ENCODE results near the gene PROX1.

The PROX1 gene

GRCh38 chr1:214019499-214019898 is 31.7 kb downstream of the PROX1 start:
- no peak overlapping the region for H3K4me3 ChIP-seq (ENCODE audit: low read depth, low read length)
- TF ChIP-seq, protein P1, sequence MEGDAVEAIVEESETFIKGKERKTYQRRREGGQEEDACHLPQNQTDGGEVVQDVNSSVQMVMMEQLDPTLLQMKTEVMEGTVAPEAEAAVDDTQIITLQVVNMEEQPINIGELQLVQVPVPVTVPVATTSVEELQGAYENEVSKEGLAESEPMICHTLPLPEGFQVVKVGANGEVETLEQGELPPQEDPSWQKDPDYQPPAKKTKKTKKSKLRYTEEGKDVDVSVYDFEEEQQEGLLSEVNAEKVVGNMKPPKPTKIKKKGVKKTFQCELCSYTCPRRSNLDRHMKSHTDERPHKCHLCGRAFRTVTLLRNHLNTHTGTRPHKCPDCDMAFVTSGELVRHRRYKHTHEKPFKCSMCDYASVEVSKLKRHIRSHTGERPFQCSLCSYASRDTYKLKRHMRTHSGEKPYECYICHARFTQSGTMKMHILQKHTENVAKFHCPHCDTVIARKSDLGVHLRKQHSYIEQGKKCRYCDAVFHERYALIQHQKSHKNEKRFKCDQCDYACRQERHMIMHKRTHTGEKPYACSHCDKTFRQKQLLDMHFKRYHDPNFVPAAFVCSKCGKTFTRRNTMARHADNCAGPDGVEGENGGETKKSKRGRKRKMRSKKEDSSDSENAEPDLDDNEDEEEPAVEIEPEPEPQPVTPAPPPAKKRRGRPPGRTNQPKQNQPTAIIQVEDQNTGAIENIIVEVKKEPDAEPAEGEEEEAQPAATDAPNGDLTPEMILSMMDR (IDR thresholded peaks at IDR 0.05; ENCODE audit: borderline replicate concordance, insufficient read depth, low read depth, low read length) = no peak

DNA sequence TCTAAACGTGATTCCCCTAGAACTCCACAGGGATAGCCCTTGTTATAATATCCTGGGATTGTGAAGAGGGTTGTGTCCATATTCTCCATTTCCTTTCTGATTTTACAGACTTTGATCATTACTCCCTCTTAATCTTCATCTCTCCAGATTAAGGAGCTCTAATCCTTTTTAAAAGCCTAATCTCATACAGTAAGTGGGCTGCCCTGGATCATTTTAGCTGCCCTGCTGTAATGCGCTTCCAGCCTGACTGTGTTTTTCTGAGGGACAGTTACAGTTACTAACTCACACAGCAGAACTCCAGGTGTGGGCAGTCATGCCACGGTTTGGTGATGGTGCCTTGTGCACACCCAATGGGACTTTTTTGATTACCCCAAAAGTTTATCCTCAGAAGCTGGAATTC is 33.5 kb downstream of the PROX1 start:
- no peak overlapping the region for H3K4me3 ChIP-seq (ENCODE audit: low read depth, low read length)
- TF ChIP-seq, protein P1 (IDR thresholded peaks at IDR 0.05; ENCODE audit: borderline replicate concordance, insufficient read depth, low read depth, low read length) = no peak

DNA sequence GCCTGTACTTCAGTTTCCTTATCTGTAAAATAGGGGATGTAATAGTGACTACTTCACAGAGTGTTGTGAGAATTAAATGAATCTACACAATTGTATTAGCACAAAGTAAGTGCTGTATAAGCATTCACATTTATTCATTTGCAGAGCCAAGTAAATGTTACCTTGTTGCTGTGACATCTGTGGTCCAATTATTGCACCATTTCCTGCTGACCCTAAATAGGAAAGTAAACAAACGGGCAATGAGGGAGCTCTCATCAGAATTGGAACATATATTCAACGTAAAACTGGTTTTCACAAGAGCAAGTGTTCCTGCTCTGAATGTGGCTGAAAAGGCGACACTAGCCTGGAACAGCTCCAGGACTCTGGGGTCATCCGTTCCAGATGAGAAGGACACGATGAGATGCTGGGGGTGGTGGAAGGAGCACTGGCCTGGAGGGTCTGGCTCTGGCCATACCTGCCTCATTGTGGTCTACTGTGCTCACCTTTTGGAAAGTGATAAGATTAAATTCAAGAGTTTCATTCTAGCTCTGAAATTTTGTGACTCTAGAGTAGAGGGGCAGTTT is 34.5 kb downstream of the PROX1 start:
- TF ChIP-seq, protein P1 (IDR thresholded peaks at IDR 0.05; ENCODE audit: borderline replicate concordance, insufficient read depth, low read depth, low read length) = no peak
- no peak overlapping the region for H3K4me3 ChIP-seq (ENCODE audit: low read depth, low read length)

DNA sequence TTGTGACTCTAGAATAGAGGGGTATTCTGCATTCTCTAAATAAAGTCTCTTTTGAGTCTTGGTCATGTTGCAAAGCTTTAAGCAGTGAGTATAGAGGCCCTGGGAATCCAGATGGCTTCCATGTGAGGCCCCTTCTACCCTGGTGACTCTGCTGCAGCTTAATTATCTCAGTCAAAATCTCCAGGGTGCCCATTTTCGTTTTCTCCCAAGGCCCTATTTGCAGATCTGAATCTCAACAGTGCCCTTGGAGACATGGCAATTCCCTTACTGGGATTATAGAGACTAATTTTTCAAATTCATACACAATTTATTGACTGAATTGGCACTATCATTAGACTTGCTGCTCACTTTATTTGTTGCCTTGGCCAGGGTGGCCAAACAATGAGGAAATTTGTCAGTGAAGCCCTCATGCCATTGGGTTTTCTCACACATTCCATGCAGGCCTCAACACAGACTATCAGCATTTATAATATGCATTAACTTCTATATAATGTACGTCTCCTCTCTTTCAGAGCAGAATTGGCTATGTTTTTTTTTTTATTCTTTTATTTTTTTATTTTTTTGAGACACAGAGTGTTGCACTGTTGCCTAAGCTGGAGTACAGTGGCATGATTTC is 35.1 kb downstream of the PROX1 start:
- TF ChIP-seq, protein P1 (IDR thresholded peaks at IDR 0.05; ENCODE audit: borderline replicate concordance, insufficient read depth, low read depth, low read length) = no peak
- no peak overlapping the region for H3K4me3 ChIP-seq (ENCODE audit: low read depth, low read length)

- H3K4me3 ChIP-seq (ENCODE audit: low read depth, low read length) = no peak overlapping the region
- TF ChIP-seq, protein P1 (IDR thresholded peaks at IDR 0.05; ENCODE audit: borderline replicate concordance, insufficient read depth, low read depth, low read length) = no peak
Measured at GRCh38 chr1:214026985-214027384, 39.2 kb downstream of the PROX1 start.

DNA sequence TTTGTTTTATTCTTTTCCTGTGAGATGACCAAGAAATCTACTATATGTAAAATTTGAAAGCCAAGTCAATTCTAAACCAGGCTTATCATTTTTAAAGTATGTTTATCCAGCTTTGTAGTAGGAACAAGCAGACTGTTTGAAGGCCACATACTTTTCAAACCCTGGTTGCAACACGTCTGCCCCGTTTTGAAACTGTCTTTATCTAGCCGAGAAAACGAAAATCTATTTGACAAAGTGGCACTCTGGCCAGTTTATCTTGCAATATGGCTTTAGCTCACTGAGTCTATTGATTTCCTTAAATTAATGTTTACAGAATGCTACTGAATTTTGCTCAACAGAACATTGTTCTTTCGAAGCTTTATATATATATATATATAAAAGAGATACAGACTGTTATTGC is 39.7 kb downstream of the PROX1 start:
- TF ChIP-seq, protein P1 (IDR thresholded peaks at IDR 0.05; ENCODE audit: borderline replicate concordance, insufficient read depth, low read depth, low read length) = no peak
- H3K4me3 ChIP-seq (ENCODE audit: low read depth, low read length) = no peak overlapping the region

DNA sequence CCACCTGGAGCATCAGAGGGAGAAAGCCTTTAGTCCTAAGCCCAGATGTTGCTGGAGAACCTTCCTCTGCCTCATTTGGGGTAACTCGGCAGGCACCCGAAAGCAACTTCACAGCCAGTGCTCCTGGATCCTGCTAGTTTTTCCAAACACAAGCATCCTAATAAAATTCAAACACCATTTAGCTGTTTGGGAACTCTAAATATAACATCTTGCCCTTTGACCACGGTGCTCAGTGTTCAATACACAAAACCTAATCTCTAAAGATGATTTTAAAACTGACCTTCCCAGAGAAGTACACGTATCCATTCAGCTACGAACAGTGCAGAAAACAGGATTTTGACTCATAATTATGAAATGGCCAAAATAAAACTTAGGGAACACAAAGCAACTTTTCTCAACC is 40.3 kb downstream of the PROX1 start:
- TF ChIP-seq, protein P1 (IDR thresholded peaks at IDR 0.05; ENCODE audit: borderline replicate concordance, insufficient read depth, low read depth, low read length) = no peak
- H3K4me3 ChIP-seq (ENCODE audit: low read depth, low read length) = no peak overlapping the region
